HG03442 (cell line): ENCODE results near the gene TMBIM1.

Source experiments
- ATAC-seq: cut with Tn5 transposase; IDR thresholded peaks from one replicate; pipeline ENCODE4 v1.9.1; 2021; ENCODE audit warnings: mild to moderate bottlenecking, moderate library complexity; ENCODE audit not compliant: unreplicated experiment

TMBIM1 gene

GRCh38 chr2:218259099-218259961, 33.0 kb downstream of the TMBIM1 start:
- no peak for ATAC-seq

GRCh38 chr2:218257390-218257981, 34.8 kb downstream of the TMBIM1 start:
- peak; percentile 73 for ATAC-seq

GRCh38 chr2:218256612-218257350, 35.5 kb downstream of the TMBIM1 start:
- no peak for ATAC-seq

- ATAC-seq, result no peak
Measured at GRCh38 chr2:218255446-218255845, 36.9 kb downstream of the TMBIM1 start.

GRCh38 chr2:218253232-218253625, 39.1 kb downstream of the TMBIM1 start:
- no peak for ATAC-seq

DNA sequence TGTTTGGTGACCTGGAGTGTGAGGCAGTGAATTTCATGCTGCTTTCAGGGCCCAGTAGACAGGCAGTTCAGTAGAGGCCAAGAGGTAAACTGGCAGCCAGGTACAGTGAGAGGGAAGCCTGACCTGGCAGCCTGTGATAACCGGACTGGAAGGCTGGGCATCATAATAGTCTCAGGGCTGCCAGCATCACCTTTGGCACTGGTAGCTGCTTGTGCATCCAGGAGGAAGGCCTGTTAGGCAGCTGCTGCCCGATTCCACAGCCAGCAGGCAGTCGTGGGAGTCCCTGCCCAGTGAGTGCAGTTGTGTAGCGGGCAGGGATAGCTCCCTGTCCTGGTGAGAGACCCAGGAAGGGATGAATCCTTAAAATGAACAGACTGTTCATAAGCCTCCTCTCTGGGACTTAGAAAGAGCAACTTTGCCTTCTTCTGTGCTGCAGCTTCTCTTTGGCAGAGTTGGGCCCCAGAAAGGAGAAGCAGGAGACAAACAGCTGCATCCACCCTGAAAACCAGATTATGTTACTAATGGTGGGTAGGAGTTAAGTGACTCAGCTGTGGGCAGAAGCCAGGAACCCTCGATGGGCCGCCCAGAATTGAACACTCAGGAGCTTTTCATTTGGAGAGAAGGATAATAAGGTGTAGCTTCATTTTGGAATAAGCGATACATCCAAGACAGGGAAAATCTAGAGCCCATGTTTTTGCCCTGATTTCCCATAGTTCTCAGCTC, 39.6 kb downstream of the TMBIM1 start:
- ATAC-seq, result no peak

- no peak for ATAC-seq
Measured at GRCh38 chr2:218249691-218250090, 42.6 kb downstream of the TMBIM1 start.

DNA sequence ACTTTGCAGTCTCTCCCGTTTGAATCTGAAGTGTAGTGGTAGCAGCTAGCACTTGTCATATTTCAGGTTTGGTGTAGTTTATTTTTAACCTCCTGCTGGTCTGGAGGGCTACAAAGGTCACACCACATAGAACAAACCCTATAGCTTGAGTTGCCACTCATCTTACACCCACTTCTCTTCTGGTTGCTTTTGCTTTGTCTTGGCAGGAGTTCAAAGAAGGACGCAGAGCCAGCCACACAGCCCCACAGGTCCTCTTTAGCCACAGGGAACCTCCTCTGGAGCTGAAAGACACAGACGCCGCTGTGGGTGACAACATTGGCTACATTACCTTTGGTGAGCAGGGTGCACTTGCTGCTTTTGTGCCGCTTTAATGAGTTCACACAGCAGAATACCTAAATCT, 47.1 kb downstream of the TMBIM1 start:
- ATAC-seq, result no peak

GRCh38 chr2:218244665-218245064, 47.6 kb downstream of the TMBIM1 start:
- ATAC-seq, result no peak

- no peak for ATAC-seq
Measured at GRCh38 chr2:218244204-218244603, 48.1 kb downstream of the TMBIM1 start.

GRCh38 chr2:218238887-218239286, 53.4 kb downstream of the TMBIM1 start:
- ATAC-seq, result no peak

- no peak for ATAC-seq
Measured at GRCh38 chr2:218236829-218237228, 55.5 kb downstream of the TMBIM1 start.

GRCh38 chr2:218235017-218235416, 57.3 kb downstream of the TMBIM1 start:
- ATAC-seq, result no peak

GRCh38 chr2:218234521-218234920, 57.8 kb downstream of the TMBIM1 start:
- no peak for ATAC-seq

DNA sequence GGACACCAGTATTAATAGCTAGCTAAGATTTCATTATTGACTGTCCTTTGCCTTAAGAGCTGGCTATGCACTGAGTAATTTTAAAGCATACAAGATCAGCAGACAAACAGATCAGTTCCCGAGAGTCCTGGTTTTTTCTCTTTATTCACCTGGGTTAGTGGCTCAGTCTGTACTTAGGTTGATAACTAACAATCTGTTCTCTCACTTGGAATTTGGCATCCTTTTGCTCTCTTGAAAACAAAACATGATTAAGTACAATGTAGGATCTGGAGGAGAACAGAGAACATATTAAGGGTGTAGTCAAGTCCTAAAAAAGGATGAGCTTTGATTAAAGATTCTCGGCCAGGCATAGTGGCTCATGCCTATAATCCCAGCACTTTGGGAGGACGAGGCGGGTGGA, 58.8 kb downstream of the TMBIM1 start:
- ATAC-seq, result no peak

- peak; percentile 34 for ATAC-seq
Measured at GRCh38 chr2:218230882-218231281, 61.4 kb downstream of the TMBIM1 start.

GRCh38 chr2:218229851-218230250, 62.5 kb downstream of the TMBIM1 start:
- no peak for ATAC-seq

DNA sequence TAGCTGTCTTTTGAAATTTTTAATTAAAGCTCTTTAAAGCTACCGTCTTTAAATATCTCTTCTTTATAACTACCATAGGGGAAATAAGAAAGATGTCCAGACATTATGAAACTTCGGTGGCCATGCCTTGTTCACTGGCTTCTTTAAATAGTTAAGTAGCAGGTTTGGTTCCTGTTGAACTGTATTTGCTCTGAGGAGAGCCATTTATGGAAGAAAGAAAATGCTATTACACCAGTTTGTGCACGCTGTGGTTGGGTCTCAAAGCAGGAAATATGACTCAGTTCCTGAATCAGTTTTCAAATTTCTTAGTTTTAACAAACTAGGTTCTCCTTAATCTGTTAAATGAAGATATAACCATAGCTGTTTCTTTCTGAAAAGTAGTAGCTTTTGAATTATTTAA, 63.1 kb downstream of the TMBIM1 start:
- ATAC-seq, result peak; percentile 94

GRCh38 chr2:218228366-218229090, 63.8 kb downstream of the TMBIM1 start:
- no peak for ATAC-seq

- ATAC-seq, result no peak
Measured at GRCh38 chr2:218226903-218227302, 65.4 kb downstream of the TMBIM1 start.
